NCI-H146 treated with DMSO at 0.1 percent for 48 hours (cell line): ENCODE results near the gene PTPN18.
"Not testable (repeated sequence)": the region's sequence is repeated elsewhere in the genome, so short reads cannot be mapped to it uniquely, and the experiment has no call there.

Experiments used
- DNase-seq: peaks from one replicate; lab custom pipeline; 2025; ENCODE audit not compliant: unreplicated experiment; lab: John Stamatoyannopoulos, UW

Gene PTPN18, protein sequence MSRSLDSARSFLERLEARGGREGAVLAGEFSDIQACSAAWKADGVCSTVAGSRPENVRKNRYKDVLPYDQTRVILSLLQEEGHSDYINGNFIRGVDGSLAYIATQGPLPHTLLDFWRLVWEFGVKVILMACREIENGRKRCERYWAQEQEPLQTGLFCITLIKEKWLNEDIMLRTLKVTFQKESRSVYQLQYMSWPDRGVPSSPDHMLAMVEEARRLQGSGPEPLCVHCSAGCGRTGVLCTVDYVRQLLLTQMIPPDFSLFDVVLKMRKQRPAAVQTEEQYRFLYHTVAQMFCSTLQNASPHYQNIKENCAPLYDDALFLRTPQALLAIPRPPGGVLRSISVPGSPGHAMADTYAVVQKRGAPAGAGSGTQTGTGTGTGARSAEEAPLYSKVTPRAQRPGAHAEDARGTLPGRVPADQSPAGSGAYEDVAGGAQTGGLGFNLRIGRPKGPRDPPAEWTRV

DNA sequence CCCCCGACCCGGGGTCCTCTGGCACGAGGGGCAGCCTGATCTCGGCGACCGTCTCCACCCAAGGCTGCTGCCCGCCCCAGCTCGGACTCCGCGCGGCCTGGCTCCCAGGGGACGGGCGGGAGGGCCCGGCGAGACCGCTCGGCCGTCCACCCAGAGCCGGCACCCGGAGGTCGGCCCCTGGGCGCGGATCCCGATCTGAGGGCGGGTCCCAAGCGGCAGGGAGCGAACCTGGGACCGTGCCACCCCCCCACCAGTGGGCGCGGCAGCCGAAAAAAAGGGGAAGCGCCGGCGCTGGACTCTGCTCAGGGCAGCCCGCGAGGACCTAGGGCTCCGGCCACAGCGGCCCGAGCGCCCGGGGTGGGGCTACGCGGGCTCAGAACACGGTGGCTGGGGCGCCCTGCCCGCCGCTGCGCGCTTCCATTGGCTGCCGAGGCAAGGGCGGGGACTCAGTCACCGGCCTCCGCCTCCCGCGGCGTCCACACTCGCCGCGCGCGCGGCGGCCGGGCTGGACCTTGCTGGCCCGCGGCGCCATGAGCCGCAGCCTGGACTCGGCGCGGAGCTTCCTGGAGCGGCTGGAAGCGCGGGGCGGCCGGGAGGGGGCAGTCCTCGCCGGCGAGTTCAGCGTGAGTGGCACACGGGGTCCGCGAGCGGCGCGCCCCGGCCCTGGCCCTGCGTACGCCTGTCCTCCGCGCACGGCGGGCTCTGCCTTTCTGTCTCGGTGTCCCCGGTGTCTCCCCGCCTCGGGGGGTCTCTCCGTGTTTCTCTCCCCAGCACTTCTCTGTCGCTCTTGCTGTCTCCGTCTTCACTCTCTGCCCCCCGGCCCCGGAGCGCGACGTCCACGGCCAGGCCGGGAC lies at the start of gene PTPN18:
Gene PTPN18 (plus strand): TSS at position 479 of the 854 bp plus-strand sequence. CDS start 52 bp downstream, at position 531.
- peak; percentile 85 for DNase-seq

DNA sequence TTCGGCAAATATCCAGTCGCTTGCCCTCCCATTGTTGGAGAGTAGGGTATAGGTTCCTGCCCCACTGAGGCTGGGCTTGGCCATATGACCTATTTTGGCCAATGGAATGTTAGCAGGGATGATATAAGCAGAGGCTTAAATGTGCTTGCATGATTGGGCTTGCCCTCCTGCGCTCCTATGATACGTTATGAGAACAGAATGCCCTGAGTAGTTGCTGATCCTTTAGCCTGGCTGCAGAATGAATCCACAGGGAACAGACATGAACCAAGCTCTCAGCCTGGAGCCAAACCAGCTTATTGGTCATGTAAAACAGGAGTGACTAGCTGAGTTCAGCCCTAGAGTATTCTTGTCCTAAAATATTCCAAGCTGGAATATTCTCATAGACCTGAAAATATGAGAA lies 48.0 kb upstream of the PTPN18 start:
- no peak for DNase-seq

DNA sequence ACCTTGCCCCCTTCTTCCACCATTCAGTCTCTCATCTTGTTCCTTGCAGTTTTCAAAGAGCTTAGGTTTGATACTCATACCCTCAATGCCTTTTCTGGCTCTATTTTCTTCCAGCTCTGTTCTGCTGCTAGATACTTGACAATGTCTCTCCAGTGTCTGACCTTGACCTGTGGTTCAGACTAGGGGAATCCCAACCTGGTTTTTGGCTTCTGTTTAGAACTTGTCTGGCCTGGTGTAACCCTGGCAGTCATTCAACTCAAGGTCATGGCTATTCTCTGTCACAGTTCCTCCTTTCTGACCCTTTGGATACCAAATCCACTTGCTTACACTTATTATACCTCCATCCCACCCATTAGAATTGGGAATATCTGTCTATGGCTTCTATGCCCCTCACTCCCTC lies 45.0 kb upstream of the PTPN18 start:
- DNase-seq: no peak

DNA sequence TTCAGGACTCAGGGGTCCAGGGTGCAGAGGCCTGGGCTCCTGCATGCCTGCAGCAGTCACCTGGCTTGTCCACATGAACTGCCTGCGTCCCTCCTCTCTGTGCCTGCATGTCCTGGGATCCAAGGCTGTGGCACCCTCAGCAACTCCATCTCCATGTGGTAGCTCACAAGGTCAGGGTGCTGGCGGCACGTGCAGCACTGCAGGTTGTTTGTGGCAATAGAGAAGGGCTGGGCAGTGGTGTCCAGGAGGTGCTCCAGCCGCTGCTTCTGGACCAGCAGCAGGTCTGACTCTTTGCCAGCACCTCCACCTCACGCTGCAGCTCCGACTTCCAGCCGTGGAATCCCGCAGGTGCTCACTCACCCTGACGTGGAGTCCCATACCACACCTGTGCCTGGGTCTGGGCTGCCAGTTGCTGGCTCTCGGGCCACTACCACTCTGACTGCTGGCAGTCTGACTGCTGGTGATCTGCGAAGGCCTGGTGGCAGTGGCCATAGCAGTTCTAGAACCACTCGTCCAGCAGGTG lies 42.0 kb upstream of the PTPN18 start:
- DNase-seq: no peak

DNA sequence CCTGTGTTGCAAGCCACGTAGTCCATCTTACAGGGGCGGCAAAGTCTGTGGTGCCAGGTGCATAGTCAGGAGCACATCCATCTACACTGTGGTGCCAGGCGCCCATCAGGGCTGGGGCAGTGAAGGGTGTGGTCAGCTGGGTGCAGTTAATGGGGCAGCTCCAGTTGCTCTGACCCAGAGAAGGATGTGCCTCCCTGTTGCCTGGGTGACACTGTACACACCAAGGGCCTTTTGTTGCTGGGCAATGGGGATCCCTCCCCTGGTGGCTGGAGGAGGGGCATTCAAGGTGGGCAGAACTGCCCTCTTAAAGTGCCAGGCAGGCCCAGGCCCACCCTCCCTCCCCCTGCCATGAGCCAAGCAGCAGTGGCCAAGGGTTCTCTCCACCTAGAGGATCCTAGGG lies 41.5 kb upstream of the PTPN18 start:
- DNase-seq: no peak

DNA sequence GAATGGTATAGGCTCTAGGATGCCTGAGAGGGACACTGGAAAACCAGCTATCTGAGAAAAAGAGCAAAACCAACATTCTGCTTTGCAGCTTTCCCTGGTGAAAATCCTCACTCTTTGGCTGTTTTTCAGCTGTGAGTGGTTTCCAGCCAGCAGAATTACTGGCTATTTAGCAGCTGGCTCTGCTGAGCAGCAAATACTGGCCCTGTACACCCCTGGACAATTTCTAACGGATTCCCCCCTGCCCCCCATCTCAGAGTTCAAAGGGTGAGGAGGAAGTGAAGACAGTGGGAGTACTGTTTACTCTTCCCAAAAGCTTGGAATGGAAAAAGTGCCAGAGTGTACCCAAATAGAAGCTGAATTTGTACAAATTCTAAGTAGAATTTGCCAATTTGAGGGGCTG lies 39.3 kb upstream of the PTPN18 start:
- no peak for DNase-seq

DNA sequence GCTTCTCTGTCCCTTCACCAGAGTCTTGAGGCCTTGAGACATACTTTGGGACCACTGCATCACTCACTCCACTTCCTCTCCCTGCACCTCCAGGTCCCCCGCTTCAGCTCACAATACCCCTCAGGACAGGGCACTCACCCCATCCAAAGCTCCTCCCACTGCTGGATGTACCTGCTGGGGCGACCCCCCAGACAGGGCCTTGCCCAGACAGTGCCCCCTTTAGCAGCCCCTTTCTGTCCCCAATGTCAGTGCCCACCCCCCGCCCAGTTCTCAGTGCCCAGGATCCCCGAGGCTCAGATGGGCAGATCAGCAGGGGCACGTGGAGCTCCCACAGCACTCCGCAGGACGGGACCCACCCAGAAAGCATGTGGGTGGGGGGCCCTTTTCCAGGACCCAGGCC lies 37.0 kb upstream of the PTPN18 start:
- DNase-seq: no peak

DNA sequence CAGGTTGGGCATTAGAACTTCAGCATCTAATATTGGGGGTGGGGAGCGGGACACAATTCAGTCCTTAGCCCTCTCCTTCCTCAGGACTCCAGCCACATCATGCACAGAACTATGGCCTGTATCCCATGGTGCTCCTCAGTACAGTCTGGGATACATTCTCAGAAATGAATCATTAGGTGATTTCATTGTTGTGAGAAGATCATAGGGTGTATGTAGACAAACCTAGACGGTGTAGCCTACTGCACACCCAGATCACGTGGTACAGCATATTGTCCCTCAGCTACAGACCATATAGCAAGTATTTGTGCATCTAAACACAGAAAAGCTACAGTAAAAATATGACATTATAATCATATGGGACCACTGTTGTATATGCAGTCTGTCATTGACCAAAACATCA lies 36.3 kb upstream of the PTPN18 start:
- DNase-seq: no peak

DNA sequence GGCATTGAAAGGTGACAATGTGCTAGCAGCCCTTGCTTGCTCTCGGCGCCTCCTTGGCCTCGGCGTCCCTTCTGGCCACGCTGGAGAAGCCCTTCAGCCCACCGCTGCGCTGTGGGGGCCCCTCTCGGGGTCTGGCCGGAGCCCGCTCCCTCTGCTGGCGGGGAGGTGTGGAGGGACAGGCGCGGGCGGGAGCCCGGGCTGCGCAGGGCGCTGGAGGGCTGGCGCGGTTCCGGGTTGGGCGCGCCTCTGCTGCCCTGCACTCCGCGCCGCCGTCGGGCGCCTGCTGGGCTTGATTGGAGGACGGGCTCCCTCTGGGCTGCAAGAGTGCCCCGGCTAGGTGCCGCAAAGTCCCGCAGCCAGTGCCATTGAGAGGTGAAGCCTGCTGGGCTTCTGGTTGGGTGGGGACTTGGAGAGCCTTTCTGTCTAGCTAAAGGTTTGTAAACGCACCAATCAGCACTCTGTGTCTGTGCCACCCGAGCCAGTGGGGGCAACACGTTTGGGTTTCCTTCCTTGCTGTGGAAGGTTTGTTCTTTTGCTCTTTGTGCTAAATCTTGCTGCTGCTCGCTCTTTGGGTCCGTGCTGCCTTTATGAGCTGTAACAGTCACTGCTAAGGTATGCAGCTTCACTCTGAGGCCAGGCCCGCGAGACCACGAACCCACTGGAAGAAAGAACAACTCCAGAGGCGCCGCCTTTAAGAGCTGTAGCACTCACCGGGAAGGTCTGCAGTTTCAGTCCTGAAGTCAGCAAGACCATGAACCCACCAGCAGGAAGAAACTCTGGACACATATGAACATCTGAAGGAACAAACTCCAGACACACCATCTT lies 27.9 kb upstream of the PTPN18 start:
- peak; percentile 26 for DNase-seq

DNA sequence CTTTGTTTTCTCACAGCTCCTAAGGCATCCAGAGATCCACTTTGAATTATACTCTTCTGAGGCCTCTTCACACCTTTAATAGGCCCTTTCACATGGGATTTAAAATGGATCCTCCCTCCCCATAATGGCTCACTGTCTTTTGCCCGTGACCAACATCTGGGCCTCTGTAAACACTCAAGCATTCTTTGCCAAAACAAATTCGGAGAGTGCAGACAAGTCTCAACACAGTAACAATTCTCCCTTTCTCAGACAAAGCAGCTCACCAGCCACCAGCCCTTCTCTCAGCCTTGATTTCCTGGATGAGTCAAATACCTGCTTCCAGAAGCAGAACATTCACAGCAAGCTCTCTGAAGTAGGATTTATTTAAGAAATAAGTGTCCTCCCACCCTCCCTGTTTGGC lies 27.1 kb upstream of the PTPN18 start:
- no peak for DNase-seq

DNA sequence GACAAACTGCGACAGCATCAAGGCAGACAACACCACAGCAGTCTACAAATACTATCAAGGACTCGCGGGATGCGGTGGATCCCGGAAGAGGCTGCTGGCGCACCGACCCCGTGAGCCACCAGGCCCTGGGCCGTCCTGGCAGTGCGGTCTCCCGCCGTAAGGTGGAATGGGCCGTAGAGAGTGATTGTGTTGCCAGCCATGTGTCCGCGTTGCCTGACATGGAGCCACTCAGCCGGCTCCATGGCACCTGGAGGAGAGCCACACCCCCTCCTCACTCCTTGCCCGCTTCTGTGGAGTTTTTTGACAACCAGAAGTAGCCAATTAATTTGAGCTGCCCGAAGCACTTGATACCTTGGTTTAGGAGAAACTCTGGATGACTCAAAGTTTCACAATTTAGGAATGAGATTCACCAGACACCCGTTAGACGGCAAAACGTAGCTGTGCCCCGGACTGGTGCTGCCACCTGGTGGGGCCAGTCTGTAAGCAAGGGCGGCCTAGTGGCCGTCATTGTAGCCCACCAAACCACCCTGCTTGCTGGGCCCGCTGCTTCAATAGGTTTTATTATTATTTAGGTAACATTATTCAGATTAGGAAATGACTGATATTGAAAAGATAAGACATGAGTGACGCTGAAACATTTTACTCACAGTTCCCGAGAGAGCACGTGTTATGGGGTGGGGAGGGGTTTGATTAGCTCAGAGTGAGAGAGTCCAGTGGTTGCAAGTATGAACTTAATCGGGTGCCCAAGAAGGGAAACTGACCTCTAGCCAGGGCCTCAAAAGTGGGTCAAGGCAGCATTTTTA lies 23.4 kb upstream of the PTPN18 start:
- DNase-seq: peak; percentile 51

DNA sequence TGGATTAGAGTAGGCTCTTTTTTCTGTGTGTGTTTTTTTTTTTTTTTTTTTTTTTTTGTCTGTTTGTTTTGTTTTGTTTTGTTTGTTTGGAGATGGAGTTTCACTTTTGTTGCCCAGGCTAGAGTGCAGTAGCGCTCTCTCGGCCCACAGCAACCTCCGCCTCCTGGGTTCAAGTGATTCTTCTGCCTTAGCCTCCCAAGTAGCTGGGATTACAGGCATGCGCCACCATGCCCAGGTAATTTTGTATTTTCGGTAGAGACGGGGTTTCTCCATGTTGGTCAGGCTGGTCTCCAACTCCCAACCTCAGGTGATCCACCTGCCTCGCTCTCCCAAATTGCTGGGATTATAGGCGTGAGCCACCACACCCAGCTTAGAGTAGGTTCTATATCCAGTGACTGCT lies 22.6 kb upstream of the PTPN18 start:
- not testable (repeated sequence) for DNase-seq

DNA sequence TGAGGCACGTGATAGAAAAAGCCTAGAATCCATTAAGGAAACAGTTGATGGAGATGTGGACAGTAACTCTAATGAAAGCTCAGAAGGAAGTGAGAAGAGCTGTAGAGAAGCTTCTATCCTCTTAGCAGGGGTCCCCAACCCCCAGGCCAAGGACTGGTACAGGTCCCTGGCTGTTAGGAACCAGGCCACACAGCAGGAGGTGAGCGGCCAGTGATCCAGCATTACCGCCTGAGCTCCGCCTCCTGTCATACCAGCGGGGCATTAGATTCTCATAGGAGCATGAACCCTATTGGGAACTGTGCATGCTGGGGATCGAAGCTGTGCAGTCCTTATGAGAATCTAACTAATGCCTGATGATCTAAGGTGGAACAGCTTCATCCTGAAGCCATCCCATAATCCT lies 21.8 kb upstream of the PTPN18 start:
- DNase-seq: no peak

DNA sequence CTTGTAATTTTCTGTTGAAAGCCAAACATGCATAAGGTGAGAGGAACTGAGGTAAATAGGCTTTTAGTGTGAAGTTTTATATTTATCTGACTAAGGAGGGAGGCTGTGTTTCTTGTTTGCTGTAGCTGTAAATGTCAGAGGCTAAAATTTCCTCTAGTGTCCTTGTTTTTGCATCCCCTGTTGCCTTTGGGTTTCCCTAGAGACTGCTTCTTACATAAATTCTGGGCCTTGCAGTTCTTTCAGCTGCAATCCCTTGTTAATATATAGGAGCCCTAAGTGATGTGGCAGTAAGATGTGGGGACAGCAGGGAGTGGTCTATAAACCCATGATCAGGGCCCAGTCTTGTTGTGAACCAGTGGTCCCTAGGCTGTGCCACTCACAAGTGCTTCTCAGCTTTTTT lies 20.6 kb upstream of the PTPN18 start:
- DNase-seq: no peak

DNA sequence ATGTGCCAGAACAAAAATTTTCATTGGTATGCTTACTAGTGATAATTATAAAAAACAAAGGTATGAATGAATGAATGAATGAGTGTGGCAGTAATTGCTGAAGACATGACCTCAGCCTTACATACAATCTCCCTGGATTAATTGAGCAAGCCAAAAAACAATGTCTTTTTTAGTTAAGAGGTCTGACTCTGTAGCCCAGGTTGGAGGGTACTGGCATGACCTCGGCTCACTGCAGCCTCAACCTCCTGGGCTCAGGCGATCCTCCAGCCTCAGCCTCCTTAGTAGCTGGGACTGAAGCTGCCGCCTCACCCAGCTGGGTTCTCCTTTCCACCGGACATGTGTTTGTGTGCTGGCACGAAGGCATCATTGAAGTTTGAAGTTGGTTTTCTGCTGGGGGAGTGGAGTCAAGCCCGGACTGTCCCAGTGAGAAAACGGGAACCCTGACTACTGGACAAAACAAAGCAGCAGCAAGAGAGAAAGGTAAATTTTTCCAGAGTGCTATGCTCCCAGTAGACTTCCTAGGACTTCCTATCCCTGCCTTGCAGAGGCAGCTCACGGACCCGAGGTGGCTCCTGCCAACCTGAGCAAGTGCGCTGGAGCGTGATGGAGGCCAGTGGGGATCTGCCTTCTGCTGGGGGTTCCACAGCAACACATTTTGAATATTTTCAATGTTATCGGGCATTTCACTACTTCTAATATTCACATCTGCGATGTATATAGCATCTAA lies 19.5 kb upstream of the PTPN18 start:
- DNase-seq: peak; percentile 54

DNA sequence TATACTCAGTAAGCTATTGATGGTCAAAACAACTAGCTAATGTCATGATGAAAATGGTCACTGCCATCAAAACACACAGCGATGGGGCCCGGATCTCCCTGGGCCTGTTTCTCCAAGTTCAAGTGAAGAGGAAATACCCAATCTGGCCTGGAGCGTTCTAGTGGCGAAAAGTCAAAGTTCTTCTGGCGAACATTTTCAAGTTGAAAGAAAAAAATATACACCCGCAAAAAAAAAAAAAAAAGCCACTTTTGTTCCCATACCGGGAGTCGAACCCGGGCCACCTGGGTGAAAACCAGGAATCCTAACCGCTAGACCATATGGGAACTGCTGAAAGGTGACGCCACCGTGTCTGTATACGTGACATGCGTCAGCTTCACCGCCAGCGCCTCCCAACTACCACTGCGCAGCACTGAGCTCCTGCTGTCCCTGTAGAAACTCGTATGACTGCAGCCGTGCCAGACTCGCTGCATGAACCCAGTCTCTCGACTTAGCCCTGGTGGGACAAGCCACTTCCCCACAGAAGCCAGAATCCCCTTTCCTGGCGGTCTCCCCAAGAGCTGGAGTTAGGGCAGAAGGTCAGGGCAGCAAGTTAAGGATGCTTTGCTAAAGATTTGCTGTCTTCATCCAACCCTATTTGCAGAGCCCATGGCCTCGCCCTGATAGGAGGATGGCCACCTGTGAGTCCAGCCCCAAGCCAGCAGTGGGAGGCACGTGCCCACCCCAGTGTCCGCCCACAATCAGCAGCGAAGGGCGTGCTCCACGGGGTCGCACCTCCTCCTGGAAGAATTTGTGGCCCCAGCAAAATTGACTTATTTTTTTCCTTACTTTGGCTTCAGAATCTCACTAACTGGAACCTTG lies 18.8 kb upstream of the PTPN18 start:
- DNase-seq: peak; percentile 93

DNA sequence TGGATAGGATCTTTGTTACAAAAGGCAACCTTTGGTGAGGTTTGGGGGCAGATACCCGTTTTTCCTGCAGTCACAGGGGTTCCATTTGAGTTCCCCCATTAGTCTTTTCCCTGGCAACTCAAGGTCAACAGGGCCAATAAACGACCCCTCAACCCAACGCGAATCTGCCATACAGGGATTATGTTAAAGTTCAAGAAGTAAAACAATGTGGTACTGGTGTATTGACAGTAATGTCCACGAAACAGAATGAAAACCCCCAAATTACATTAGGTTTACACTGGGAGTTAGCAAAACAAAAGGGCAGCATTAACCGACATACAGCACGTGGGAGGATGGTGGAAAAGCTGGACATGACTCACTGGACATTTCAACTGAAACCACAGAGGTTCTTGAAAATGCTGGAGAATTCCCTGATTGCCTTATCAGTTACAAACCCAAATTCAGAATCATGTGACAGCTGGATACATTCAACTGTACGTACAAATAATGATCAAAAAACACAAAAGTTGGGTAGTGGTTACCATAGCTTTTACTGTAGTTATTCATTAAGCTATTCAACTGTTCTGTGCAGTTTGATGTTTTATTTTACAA lies 18.0 kb upstream of the PTPN18 start:
- DNase-seq: no peak

DNA sequence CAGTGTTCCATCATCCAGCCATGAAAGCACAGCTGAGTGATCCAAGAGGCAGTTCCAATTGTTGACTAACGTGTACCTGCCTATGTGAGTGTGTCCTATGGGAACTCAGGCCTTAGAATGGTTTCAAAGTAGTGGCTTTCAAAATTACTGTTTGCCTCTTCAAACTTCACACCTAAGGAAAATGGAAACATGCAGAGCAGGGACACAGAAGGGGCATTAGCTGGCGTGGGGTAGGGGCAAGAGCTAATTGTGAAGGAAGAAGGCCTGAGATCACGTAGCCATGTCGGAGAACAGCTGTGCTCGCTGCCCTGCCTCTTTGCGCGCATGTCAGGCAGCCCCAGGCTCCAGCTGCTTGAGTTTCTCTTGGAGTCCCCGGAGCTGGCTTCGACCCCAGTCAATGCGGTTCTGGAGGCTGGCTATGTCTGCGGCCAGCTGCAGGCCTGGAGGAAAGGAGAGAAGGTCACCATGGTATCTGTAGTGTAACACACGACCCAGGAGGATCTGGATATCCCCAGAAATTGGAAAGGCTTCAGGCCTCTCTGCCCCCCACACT lies 17.0 kb upstream of the PTPN18 start:
- DNase-seq: no peak
